Psoas muscle (tissue), 8 donors: ENCODE measurements around the gene BARHL1. TPM values are rescaled to one million over a fixed set of nuclear protein-coding genes. Genes with fewer than 3 reads are reported as not detected.
A peak's percentile ranks its signal among the peaks of the same experiment; 100 is the strongest.
"Not testable (repeated sequence)": the region's sequence is repeated elsewhere in the genome, so short reads cannot be mapped to it uniquely, and the experiment has no call there.

Experiments
- ATAC-seq, 4 donors: fragments of 200-7000 bp; cut with Tn5 transposase; one replicate each; pipeline ENCODE4 v1.9.1; 2020; ENCODE audit warnings: moderate library complexity in 3 of 4, mild to moderate bottlenecking in 2 of 4
- DNase-seq, 2 donors: peaks; one replicate each; pipeline ENCODE4 v3.0.0-alpha.2; 2020
- H3K27ac ChIP-seq: fragments of 200-600 bp; one replicate; pipeline ENCODE4 v1.8.0; 2022
- H3K27me3 ChIP-seq, 3 donors: fragments of 200-600 bp in 1 of 3; one replicate each; pipeline versions ENCODE4 v1.6.1 to v1.8.0; 2013 to 2022; ENCODE audit warnings: low read length in 2 of 3, mild to moderate bottlenecking in 2 of 3, moderate library complexity in 1 of 3; ENCODE audit not compliant: insufficient read depth in 3 of 3
- H3K36me3 ChIP-seq, 2 donors: fragments of 200-600 bp in 1 of 2; one replicate each; pipeline versions ENCODE4 v1.6.1 to v1.8.0; 2013 to 2022; ENCODE audit warnings: low read depth in 1 of 2, mild to moderate bottlenecking in 1 of 2, moderate library complexity in 1 of 2; ENCODE audit not compliant: insufficient read depth in 1 of 2
- H3K4me1 ChIP-seq: fragments of 200-600 bp; one replicate; pipeline ENCODE4 v1.8.0; 2022
- H3K4me3 ChIP-seq: fragments of 200-600 bp; one replicate; pipeline ENCODE4 v1.8.0; 2022; ENCODE audit warnings: mild to moderate bottlenecking
- H3K9me3 ChIP-seq: fragments of 200-600 bp; one replicate; pipeline ENCODE4 v1.8.0; 2022
- whole genome bisulfite sequencing, 3 donors: extraction: QIAGEN DNeasy Blood & Tissue Kit; methylation state at CpG; one replicate each; pipeline versions ENCODE4 v1.1.6 to v1.1.7; 2013; 5-methylcytosine and 5-hydroxymethylcytosine counted together
- intact Hi-C, 2 donors: fragments of 100-400 bp; cut with DNase I; formaldehyde crosslinking; loops; one replicate each; pipeline versions ENCODE4 v1.11.0 to v1.14.2; 2022
- polyA plus RNA-seq, 3 donors: library from polyadenylated mRNA; stranded (reverse); fragments of 200-250 nt; gene quantifications; one replicate each; pipeline ENCODE4 v1.2.3, GENCODE V29; 2013
- total RNA-seq, 4 donors: library from RNA; stranded (reverse); fragmentation: NEBNext Ultra II Directional in 2 of 4; extraction: Animal tissue kit (Norgen Biotek cat#: 25700) in 2 of 4; gene quantifications; one replicate each; pipeline versions ENCODE4 v1.2.1 to v1.2.4, GENCODE V29; 2021 to 2023
- TF ChIP-seq, protein P1 (sequence below): fragments of 200-600 bp; IDR thresholded peaks from one replicate; pipeline ENCODE4 v1.8.0; 2022; ENCODE audit warnings: antibody characterized with exemption
- donor health status: healthy with polysubstance abuse.
- donor health status: DM: no; HTN: no; CAD: no; lungs with moderate emphysema.
- donor health status: Bipolar disorder and iron deficiency.
- donor health status: healthy.
- donor health status: DM: yes; HTN: yes; CAD: no.
- donor health status: DM: no; HTN: no; CAD: no.
- donor health status: DM: no; HTN: no; CAD: no.
- donor health status: DM: yes; HTN: yes; CAD: no.

Gene BARHL1
- total and polyA plus RNA-seq, 7 donors: not detected

DNA sequence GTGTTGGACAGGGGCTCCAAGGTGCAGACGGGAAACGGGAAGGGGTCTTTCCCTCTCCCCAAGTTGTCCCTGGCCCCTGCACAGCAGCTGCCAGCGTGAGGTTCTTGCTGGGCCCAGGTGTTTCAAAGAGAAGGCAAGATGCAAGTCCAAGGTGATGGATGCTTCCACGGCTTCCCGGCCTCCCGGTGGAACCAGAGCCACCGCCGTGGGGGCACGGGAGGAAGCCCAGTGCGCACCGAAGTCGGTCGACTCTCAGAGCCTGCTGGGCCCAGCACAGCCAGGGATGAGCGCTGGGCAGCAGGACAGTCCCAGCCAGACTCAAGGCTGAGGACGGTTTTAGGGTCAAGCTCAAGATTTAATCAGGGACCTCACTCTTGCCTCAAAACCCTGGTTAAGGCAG is 25.2 kb upstream of the BARHL1 start:
- Histone ChIP-seq H3K4me1 (peaks cover 14% of the 10 kb centered on the region), H3K27ac (no peak overlapping the region), H3K27me3 (peaks cover 0 to 60% (median 4%) of the 10 kb centered on the region in 3 donors), H3K36me3 (no peaks in the 10 kb centered on the region), H3K4me3 (no peak overlapping the region), H3K9me3 (no peaks in the 10 kb centered on the region)
- WGBS, 3 donors: 70 to 83% (median 78%) methylated on average over 15 of the region's 15 CpGs
- DNase-seq: peak in 1 of 2 donors; percentile 38
- no peak for ATAC-seq
- intact Hi-C loops: no loop called here
- TF ChIP-seq, protein P1, sequence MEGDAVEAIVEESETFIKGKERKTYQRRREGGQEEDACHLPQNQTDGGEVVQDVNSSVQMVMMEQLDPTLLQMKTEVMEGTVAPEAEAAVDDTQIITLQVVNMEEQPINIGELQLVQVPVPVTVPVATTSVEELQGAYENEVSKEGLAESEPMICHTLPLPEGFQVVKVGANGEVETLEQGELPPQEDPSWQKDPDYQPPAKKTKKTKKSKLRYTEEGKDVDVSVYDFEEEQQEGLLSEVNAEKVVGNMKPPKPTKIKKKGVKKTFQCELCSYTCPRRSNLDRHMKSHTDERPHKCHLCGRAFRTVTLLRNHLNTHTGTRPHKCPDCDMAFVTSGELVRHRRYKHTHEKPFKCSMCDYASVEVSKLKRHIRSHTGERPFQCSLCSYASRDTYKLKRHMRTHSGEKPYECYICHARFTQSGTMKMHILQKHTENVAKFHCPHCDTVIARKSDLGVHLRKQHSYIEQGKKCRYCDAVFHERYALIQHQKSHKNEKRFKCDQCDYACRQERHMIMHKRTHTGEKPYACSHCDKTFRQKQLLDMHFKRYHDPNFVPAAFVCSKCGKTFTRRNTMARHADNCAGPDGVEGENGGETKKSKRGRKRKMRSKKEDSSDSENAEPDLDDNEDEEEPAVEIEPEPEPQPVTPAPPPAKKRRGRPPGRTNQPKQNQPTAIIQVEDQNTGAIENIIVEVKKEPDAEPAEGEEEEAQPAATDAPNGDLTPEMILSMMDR: no peak

DNA sequence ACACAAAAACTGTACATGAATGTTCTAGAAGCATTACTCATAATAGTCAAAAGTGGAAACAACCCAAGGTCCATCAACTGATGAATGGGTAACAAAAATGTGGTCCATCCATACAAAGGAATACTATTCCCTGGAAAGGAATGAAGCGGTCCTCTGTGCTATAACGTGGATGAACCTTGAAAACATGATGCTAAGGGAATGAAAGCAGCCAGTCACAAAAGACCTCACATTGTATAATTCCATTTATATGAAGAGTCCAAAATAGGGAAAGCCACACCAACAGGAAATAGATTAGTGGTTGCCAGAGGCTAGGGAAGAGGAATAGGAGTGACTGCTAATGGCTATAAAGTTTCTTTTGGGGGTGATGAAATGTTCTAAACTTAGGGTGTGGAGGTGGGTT is 22.7 kb upstream of the BARHL1 start:
- peaks cover 14% of the 10 kb centered on the region for H3K4me1 ChIP-seq
- intact Hi-C loops: no loop called here
- DNase-seq (no peak), ATAC-seq (no peak)
- no peak overlapping the region for H3K4me3 ChIP-seq
- TF ChIP-seq, protein P1: no peak
- H3K9me3 ChIP-seq: no peaks in the 10 kb centered on the region
- no peak overlapping the region for H3K27ac ChIP-seq
- no peaks in the 10 kb centered on the region for H3K36me3 ChIP-seq
- WGBS, 3 donors: 92 to 96% (median 96%) methylated on average over 2 of the region's 2 CpGs
- peaks cover 0 to 37% (median 4%) of the 10 kb centered on the region in 3 donors for H3K27me3 ChIP-seq

DNA sequence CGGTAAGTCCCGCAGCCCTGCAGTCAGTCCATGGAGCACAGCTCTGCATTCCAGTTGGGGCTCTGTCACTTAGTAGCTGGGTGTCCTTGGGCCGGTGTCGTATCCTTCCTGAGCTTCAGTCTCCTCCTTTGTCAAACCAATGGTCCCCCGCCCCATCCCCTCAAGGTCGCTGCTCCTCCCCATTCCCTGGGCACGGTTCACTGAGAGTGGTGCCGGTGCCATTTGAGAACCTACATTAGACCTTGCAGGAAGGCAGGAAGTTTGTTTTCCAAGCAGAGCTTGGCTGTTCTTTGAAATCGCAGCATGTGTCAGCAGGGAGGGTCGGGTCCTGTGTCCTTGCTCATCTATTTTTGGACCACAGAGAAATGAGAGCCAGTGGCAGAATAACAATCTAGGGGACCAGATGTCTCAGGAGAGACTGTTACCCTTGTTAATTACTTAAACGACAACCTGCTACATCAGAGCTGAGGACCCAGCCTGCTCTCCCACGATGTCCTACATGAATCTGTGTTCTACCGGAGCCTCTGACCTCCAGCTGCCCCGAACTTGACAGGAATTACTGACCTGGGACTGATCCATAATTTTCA is 21.7 kb upstream of the BARHL1 start:
- Histone ChIP-seq H3K27me3 (peaks cover 0 to 30% (median 3%) of the 10 kb centered on the region in 3 donors), H3K36me3 (no peaks in the 10 kb centered on the region), H3K9me3 (no peaks in the 10 kb centered on the region), H3K4me3 (peak overlapping the region; percentile 22), H3K4me1 (peaks cover 14% of the 10 kb centered on the region), H3K27ac (no peak overlapping the region)
- WGBS, 3 donors: 15 to 16% (median 16%) methylated on average over 14 of the region's 14 CpGs
- ATAC-seq: peak in 2 of 4 donors; percentile 45 to 60
- TF ChIP-seq, protein P1: no peak
- DNase-seq: no peak
- intact Hi-C loops: no loop called here

DNA sequence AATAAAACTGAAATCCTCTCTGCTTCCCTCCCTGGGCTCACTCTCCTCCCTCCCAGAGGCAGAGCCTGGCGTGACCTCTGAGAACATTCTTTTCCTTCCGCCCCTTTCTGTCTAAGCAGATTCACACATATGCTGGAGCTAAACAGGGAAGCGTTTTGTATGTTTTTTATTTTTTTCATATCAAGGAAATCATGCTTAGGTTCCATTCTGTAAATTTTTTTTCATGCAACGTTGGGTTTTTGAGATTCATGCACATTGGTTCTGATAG is 20.2 kb upstream of the BARHL1 start:
- H3K36me3 ChIP-seq: no peaks in the 10 kb centered on the region
- WGBS, 3 donors: 25 to 37% (median 31%) methylated on average over 4 of the region's 4 CpGs
- no peak overlapping the region for H3K4me3 ChIP-seq
- no peaks in the 10 kb centered on the region for H3K9me3 ChIP-seq
- peaks cover 0 to 15% (median 3%) of the 10 kb centered on the region in 3 donors for H3K27me3 ChIP-seq
- TF ChIP-seq, protein P1: no peak
- ATAC-seq: no peak
- intact Hi-C loops: no loop called here
- peak in 1 of 2 donors; percentile 23 for DNase-seq
- no peak overlapping the region for H3K27ac ChIP-seq
- peaks cover 14% of the 10 kb centered on the region for H3K4me1 ChIP-seq

DNA sequence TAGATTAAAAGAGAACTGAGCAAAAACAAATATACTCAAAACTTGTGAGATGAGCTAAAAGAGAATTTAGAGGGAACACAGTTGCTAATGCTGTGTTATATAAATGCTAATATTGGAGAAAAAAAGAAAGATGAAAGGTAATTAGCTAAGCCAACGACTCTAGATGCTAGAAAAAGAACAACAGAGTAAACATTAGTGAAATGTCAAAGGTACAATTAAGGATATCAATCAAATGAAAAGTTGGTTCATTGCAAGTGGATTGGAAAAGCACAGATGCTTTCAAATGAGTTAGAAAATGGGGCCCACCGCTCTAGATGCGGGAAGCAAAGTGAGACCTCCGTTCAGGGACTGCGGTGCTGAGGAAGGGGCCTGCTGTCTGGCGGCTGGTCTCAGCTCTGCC is 17.9 kb upstream of the BARHL1 start:
- Histone ChIP-seq H3K27ac (no peak overlapping the region), H3K27me3 (peaks cover 0 to 12% (median 0%) of the 10 kb centered on the region in 3 donors), H3K4me3 (no peak overlapping the region), H3K9me3 (no peaks in the 10 kb centered on the region), H3K4me1 (peaks cover 14% of the 10 kb centered on the region), H3K36me3 (no peaks in the 10 kb centered on the region)
- DNase-seq (no peak), ATAC-seq (no peak)
- intact Hi-C loops: no loop called here
- 74 to 75% (median 74%) methylated on average over 6 of the region's 6 CpGs for WGBS, 3 donors
- TF ChIP-seq, protein P1: no peak

DNA sequence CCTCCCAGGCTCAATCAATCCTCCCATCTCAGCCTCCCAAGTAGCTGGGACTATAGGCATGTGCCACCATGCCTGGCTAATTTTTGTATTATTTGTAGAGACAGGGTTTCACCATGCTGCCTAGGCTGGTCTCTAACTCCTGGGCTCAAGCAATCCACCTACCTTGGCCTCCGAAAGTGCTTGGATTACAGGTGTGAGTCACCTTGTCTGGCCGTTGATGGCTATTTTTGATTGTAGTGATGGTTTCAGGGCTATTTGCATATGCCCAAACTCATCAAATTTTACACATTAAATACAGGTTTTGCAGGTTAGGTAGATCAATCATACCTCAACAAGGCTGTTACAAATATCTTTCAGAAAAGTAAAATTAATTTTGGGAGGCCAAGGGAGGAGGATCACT is 13.6 kb upstream of the BARHL1 start:
- H3K4me3 ChIP-seq, H3K4me1 ChIP-seq, H3K27ac ChIP-seq, intact Hi-C loops, DNase-seq, ATAC-seq, H3K36me3 ChIP-seq, H3K9me3 ChIP-seq: not testable (repeated sequence)
- peaks cover 0 to 32% (median 2%) of the 10 kb centered on the region in 3 donors for H3K27me3 ChIP-seq
- 73 to 87% (median 74%) methylated on average over 2 of the region's 2 CpGs for WGBS, 3 donors
